T follicular helper cell (primary cell): Measurements from ENCODE around the gene CCM2L.

ENCODE experiments used
- DNase-seq: peaks from one replicate; pipeline ENCODE4 v3.0.0-alpha.2; 2020; ENCODE audit warnings: low read depth

CCM2L gene

DNA sequence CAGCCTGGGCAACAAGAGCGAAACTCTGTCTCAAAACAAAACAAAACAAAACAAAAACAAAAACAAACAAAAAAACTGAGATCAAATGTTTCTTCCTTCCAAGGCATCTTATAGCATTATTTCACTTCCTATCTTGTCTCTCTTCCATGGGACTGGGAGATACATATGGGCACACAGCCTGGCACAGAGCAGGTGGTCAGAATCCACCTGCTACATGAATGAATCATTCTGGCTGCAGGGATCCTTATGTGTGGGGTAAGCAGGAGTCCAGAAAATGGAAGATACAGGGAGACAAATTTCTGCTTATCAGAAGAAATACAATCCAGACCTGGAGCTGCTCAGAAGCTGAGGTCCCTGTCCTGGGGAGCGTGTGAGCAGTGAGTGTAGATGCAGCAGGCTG is 18.2 kb upstream of the CCM2L start:
- DNase-seq: no peak

DNA sequence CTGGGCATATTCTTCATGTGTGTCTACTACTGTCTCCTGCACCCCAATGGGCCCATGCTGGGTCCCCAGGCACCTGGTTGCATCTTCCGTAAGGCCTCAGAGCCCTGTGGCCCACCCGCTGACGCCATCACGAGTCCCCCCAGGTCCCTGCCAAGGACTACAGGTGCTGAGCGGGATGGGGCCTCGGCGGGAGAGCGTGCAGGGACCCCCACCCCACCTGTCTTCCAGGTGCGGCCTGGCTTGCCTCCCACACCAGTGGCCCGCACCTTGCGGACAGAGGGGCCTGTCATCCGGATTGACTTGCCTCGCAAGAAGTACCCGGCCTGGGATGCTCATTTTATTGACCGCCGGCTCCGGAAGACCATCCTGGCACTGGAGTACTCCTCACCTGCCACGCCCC is 13.2 kb upstream of the CCM2L start:
- DNase-seq: no peak

DNA sequence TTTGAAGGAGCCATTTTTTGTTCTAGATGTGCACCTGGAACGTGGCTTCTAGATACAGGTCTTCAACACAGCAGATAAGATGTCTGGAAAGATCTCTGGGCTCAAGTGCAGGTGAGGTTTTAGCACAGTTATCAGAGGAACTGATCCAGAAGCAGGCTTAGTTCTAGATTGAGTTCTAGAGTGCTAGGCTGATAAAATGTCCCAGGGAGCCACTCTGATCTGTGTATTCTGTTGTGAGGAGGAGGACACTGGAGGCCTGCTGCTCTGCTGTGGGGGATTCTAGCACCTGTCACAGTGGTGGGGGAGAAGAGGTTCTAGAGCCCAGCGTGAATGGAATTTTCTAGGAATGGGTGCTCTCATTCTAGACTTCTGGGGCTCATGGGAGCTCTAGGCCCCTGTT is 12.0 kb upstream of the CCM2L start:
- no peak for DNase-seq

DNA sequence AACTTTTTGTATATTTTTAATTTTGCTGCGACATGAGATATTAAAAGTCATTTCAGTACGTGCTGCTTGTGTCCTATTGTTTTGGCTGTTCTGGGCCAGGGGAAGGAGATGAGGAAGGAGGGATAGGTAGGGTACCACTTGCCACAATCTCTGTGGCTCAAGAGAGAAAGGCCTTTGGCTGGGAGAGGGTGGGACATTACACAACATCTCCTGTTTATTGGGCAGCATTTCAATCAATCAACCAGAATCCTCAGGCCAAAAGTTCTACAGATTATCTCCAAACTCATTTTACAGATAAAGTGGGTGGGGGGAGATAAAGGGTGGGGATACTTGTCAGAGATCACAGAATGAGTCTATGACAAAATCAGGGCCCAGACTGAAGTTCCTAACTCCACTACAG is 6.9 kb upstream of the CCM2L start:
- DNase-seq: no peak

DNA sequence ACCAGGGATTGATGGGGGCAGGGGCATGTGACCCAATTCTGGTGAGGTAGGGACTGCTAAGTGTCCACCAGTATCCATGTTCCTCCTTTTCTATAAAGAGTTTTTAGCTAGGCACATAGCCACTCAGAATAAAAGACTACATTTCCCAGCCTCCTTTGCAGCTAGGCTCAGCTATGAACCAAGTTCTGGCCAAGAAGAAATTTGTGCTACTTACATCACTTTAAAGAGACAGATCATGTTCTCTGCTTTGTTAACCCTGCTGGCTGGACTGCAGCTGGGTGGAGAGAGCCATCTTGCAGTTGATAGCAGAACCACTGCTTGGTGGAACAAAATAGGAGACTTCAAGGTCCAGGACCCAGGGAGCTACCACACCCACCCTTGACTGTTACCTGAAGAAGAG is 5.3 kb upstream of the CCM2L start:
- DNase-seq: no peak

DNA sequence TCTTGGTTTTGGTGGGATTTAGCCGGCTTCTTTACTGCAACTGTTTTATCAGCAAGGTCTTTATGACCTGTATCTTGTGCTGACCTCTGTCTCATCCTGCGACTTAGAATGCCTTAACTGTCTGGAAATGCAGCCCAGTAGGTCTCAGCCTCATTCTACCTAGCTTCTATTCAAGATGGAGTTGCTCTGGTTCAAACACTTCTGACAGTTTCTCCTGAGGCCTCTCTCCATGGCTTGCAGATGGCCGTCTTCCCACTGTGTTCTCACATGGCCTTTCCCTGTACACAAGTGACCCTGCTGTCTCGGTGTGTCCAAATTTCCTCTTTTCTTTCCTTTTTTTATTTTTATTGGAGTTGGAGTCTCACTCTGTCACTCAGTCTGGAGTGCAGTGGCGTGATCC is 4.2 kb upstream of the CCM2L start:
- DNase-seq: no peak

DNA sequence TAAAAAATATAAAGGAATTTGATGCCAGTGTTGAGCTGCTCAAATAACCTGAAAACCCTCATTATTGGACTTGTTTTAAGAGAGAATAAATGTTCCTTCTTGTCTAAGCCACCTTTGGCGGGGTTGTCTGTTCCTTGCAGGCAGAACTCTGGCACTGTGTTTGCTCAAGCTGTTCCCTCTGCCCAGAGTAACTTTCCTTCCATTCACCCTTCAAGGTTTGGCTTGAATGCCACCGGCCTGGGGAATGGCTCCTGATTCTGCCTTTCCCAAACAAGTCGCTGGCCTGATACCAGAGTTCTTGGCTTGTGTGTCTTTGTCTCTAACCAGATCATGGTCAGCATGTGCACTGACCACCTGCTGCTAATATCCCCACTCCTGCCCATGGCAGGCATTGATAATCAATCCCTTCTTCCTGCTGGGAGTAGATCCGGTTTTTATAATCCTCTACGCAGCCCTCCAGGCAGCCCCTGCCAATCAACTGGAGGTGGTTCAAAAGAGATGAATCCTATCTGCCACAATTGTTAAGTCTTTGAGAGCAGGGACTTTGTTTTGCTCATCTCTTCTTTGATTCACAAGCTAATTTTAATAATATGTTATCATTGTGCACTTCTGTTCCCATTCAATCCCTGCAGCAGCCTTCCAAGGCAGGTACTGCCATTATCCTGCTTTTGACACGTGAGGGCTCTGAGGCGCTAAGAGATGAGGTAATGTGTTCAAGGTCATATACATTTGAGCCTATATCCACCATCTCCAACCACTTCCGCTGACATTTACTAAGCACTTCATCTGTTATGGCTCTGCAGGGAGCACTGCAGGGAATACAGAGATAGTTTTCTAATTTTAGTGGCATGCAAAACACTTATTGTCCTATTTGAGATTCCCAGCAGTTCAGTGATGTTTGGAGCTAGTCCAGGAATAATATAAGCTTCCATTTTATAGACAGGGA is 3.1 kb upstream of the CCM2L start:
- no peak for DNase-seq

DNA sequence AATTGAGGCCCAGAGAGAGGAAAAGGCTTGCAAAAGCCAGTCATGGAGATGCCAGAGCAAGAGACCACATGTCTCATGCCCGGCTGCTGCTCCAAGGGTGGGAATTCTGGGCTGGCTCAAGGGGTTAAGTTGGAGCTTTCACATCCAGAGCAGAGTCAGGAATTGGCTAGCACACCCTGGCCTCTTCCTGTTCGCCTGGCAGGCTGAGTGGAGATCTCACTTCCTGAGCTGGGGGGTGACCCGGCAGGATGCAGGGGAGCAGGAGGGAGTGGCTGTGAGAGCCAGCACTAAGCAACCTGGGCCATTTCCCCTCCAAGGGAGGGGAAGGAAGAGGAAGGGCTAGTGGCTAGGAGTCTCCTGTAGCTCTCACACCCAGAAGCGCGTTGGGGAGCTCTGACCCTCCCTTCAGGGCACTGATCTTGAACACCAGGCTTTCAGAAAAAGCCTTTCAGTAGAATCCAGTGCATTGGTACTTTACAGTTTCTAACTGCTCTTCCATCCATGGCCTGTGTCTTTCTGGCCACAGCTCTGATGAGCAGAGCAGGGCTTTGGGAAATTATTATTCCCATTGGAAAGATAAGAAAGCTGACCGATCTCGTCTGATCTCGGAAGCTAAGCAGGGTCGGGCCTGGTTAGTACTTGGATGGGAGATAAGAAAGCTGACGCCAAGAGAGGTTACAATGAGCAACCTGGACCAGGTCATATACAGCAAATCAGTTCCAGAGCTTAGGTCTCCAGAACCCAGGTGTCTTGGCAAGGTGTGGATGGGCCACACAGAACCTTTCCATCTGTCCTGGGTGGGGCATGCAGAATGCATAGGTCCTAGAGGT is 2.2 kb upstream of the CCM2L start:
- DNase-seq: no peak

DNA sequence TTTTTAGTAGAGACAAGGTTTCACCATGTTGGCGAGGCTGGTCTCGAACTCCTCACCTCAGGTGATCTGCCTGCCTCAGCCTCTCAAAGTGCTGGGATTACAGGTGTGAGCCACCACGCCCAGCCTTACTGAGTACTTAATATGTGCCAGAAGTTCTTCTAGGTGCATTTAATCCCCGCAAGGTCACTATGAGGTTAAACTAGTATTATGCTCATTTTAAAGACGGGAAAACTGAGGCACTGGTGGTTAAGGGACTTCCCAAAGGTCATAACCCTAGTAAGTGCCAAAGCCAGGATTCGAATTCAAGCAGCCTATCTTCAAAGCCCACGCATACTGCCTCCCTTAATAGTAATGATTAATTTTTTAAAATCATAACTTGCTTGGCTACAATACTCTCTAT is 674 bp upstream of the CCM2L start:
- no peak for DNase-seq

DNA sequence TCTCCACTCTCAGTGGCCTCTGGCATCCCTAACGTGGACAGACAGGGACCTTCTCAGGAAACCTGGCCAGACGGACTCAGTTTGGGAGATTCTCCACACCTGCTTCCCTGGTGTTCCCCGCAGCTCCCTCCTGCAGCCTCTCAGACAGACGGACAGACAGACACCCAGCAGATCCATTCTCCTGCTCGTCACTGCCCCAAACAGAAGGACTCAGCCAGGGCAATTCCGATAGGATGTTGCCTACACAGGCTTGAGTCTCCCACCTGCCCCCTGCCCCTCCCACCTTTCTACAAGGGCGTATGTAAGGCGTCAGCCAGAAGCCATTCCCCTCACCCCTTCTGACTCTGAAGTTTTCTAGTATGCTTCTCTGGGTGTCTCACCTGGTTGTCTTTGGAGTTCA is 428 bp downstream of the CCM2L start:
- no peak for DNase-seq

DNA sequence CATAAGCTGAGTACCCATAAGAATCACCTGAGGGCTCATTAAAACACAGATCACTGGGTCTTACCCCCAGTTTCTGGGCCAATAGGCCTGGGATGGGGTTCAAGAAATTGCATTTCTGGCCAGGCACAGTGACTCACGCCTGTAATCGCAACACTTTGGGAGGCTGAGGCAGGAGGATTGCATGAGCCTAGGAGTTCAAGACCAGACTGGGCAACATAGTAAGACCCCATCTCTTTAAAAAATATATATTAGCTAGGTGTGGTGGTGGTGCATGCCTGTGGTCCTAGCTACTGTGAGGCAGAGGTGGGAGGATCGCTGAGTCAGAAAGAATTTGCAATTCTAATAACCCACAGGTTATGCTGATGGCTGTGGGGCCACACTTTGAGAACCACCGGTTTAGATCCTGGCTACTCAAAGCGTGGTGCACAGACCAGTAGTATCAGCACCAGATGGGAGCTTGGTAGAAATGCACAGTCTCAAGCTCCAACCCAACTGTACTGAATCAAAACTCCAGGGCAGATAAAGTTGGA is 2.0 kb downstream of the CCM2L start:
- no peak for DNase-seq

DNA sequence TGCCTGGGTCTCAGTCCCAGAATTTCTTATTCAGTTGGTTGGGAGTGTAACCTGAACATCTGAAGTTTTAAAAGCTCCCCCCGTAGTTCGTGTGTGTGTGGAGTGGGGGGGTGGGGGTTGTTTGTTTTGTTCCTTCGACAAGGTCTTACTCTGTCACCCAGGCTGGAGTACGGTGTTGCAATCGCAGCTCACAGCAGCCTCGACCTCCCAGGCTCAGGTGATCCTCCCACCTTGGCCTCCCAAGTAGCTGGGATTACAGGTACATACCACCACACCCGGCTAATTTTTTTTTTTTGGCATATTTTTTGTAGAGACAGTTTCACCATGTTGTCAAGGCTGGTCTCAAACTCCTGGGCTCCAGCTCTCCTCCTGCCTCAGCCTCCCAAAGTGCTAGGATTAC is 3.1 kb downstream of the CCM2L start:
- no peak for DNase-seq

DNA sequence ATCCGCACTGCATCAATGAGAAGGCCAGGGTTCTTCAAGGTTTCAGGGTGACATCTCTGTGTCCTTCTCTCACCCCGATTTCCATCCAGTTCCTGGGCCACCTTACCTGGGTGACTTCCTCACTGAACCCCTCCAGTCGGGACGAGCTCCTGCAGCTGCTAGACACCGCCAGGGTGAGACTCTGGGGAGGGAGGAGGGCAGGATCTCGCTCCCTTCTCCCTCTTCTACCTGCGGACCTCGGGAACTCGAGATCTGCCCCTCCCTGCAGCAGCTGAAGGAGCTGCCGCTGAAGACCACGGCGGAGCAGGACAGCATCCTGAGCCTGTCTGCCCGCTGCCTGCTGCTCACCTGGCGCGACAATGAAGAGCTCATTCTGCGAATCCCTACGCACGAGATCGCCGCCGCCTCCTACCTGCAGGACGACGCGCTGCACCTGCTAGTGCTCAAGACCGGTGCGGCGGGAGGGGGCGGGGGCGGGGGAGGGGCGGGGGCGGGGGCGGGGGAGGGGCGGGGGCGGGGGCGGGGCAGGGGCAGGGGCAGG is 7.5 kb downstream of the CCM2L start:
- DNase-seq: peak; percentile 37

DNA sequence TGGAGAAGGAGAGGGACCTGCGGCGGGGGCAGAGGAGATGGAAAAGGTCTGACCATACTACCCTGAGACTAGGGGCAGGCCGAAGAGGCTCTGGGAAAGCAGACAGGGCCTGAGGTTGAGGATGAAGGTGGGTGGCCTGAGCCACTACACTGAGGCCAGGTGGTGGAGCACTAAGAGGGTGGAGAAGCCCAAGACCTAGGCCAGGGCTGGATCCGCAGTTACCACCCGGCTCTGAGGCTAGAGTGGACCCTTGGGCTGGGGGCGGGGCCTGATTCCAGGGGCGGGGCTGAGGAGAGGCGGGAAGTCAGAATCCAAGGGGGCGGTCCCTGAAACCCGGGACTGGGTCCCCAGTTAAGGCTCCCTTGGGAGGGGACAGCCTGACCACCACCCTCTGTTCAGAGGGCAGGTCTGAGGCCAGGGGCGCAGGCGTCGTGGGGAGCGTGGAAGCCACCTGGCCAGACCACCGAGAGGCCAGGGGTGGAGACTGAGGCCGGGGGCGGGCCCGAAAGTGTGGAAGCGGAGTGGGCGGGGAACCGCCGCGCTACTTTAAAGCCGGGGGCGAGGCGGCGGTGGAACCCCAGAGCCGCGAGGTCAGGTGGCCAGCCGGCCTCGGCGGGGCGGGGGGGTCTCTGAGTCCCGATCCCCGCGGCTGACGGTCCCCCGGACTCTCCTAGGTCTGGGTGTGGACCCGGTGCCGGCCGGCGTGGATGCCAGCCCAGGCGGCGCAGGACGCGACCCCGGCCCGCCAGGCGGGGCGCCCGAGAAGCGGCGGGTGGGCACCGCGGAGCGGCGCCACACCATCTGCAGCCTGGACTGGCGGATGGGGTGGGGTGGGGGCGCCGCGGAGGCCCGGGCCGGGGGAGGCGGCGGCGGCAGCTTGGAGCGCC is 8.3 kb downstream of the CCM2L start:
- peak; percentile 27 for DNase-seq

DNA sequence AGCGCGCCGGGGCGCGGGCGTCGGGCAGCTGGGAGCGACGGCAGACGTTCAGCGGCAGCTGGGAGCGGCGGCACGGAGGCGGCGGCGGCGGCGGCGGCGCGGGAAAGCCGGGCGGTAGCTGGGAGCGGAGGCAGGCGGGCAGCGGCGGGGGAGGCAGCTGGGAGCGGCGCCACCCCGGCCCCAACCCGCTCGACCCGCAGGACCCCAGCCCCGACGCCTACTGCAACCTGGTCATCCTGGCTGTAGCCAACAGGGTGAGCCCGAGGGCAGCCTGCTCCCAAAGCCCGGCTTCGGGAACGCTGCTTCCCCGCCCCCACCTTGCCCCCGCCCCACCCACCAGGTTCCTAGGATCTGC is 8.9 kb downstream of the CCM2L start:
- no peak for DNase-seq

DNA sequence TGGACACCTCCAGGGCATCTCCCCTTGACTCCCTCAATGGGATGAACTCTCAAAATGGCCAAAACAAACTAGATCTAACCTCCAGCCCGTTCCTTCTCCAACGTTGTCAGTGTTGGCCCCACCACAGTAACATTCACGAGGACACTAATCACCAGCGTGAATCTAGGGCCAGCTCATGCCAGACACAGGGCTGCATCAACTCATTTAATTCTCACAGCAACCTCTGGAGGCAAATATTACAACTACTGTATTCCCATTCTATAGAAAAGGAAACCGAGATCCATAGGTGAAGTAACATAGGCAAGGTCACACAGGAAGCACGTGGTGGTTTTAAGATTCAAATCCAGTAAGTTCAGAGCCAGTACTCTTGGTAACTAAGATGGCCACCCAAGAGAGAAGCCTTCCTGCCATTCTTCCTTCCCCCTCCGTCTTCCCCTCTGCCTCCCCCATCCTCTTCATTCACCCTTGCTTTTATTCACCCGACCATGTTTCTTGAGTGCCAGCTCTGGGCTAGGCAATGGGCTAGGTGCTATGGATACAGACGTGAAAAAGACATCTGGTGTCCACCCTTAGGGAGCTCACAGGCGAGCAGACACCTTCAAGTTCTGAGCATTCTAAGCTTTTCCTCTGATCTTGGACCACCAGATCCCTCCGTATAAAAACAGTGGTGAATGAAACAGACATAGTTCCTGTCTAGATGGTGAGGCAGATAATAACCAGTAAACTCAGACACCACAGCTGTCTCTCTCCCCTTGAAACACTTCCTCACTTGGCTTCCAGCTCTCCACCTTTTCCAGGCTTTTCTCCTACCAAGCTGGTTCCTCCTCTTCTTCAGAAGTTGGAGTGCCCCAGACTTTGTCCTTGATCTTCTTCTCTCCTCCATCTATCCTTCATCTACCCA is 9.6 kb downstream of the CCM2L start:
- DNase-seq: no peak

DNA sequence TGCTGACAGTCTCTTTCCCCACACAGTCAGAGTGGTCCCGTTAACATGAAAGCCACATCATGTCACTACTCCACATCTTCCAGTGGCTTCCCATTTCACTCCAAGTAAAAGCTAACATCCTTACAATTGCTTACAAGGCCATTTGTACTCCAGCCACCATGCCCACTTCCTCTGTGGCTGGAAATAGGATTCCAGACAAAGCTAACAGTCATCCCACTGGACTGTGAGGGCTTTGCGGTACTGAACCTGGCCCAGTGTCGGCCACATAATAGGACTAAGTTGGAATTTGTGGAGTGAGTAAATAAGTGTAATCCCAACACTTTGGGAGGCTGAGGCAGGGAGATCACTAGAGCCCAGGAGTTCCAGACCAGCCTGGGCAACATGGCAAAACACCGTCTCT is 10.9 kb downstream of the CCM2L start:
- no peak for DNase-seq

DNA sequence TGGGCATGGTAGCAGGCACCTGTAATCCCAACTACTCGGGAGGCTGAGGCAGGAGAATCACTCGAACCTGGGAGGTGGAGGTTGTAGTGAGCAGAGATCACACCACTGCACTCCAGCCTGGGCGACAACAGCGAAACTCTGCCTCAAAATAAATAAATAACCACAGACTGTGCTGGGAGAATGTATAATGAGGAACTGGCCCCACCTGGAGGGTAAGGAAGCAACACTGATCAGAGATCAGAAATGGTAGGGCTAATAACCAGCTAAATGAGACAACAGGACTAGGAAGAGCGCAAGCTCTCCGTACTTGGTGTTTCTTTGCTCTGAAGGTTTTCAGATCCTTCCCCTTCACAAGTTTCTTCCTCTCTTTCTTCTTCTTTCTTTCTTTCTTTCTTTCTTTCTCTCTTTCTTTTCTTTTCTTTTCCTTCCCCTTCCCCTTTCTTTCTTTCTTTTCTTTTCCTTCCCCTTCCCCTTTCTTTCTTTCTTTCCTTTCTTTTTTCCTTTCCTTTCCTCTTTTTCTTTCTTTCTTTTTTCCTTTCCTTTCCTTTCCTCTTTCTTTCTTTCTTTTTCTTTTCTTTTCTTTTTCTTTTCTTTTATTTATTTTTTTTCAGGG is 14.6 kb downstream of the CCM2L start:
- no peak for DNase-seq

DNA sequence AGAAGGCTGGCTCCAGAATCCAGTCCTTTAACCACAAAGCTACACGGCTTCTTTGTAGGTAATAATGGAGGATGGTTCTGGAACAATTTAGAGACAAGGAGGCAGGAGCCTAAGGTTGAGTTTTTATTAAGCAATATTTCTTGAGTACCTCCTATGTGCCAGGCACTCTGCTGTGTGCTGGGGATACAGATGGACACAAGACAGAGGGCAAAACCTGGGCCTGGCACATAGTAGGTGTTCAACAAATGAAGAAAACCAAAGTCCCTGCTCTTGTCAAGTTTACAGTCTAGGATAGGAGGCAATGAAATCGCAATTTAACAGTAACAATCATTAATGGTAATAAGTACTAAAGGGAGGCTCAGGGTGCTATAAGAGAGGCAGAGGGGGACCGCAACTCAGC is 17.4 kb downstream of the CCM2L start:
- DNase-seq: no peak
